Sigmoid colon (tissue), 7 donors: Measurements from ENCODE around the gene NUP214. TPM values are rescaled to one million over a fixed set of nuclear protein-coding genes. Genes with fewer than 3 reads are reported as not detected.
"Not testable (repeated sequence)": the region's sequence is repeated elsewhere in the genome, so short reads cannot be mapped to it uniquely, and the experiment has no call there.

Experiments used
- DNase-seq: peaks from one replicate; pipeline ENCODE4 v3.0.0-alpha.2; 2019
- H3K27ac ChIP-seq, 4 donors: fragments of 200-600 bp; sonication (generic); one replicate each; pipeline ENCODE4 v1.5.1; 2016 to 2019; ENCODE audit warnings: mild to moderate bottlenecking in 1 of 4
- H3K27me3 ChIP-seq, 3 donors: fragments of 200-600 bp; sonication (generic); one replicate each; pipeline ENCODE4 v1.5.1; 2019; ENCODE audit warnings: mild to moderate bottlenecking in 1 of 3
- H3K36me3 ChIP-seq, 4 donors: fragments of 200-600 bp; sonication (generic); one replicate each; pipeline ENCODE4 v1.5.1; 2016 to 2019
- H3K4me1 ChIP-seq, 4 donors: fragments of 200-600 bp; sonication (generic); one replicate each; pipeline ENCODE4 v1.5.1; 2017 to 2019
- H3K4me3 ChIP-seq, 4 donors: fragments of 200-600 bp; sonication (generic); one replicate each; pipeline ENCODE4 v1.5.1; 2017 to 2019; ENCODE audit warnings: mild to moderate bottlenecking in 2 of 4, moderate library complexity in 1 of 4
- H3K9me3 ChIP-seq, 4 donors: fragments of 200-600 bp in 3 of 4; sonication (generic) in 3 of 4; one replicate each; pipeline versions ENCODE4 v1.5.1 to v1.6.1; 2013 to 2019
- EP300 ChIP-seq, 4 donors: sonication (generic); formaldehyde crosslinking; IDR thresholded peaks; one replicate each; pipeline ENCODE4 v1.6.1; 2017; ENCODE audit warnings: antibody characterized with exemption in 4 of 4
- POLR2A ChIP-seq, 2 donors: fragments of 450-650 bp; IDR thresholded peaks; one replicate each; pipeline ENCODE4 v1.6.1; 2016; ENCODE audit warnings: antibody characterized with exemption in 2 of 2, mild to moderate bottlenecking in 2 of 2, moderate library complexity in 2 of 2
- POLR2AphosphoS5 ChIP-seq, 4 donors: sonication (generic); formaldehyde crosslinking; IDR thresholded peaks; one replicate each; pipeline ENCODE4 v1.6.1; 2017; ENCODE audit warnings: antibody characterized with exemption in 4 of 4
- WGBS, 2 donors: extraction: QIAGEN DNeasy Blood & Tissue Kit; methylation state at CpG; one replicate each; pipeline ENCODE4 v1.1.7; 2013; 5-methylcytosine and 5-hydroxymethylcytosine counted together
- intact Hi-C: fragments of 100-400 bp; cut with DNase I; formaldehyde crosslinking; loops from one replicate; pipeline ENCODE4 v1.15.1; 2023
- polyA plus RNA-seq, 3 donors: library from polyadenylated mRNA; stranded (reverse); fragments of 200-250 nt; gene quantifications; one replicate each; pipeline ENCODE4 v1.2.3, GENCODE V29; 2013
- total RNA-seq, 4 donors: library from RNA; depleted of rRNA; stranded (reverse); fragments of >200 nt; gene quantifications; one replicate each; pipeline ENCODE4 v1.1.0, GENCODE V29; 2016
- TF ChIP-seq, protein P1 (sequence below), 4 experiments: fragments of 450-650 bp in 3 of 4; fragments of 200-600 bp in 1 of 4; IDR thresholded peaks; one replicate each; pipeline ENCODE4 v1.5.1; 2016 to 2019; ENCODE audit warnings: antibody characterized with exemption in 4 of 4, mild to moderate bottlenecking in 3 of 4, moderate library complexity in 2 of 4
- donor health status: healthy with polysubstance abuse.
- donor health status: Bipolar disorder and iron deficiency.
- donor health status: healthy.

Gene NUP214
- total and polyA plus RNA-seq, 7 donors: 9.2 to 87.5 (median 28.5) TPM

DNA sequence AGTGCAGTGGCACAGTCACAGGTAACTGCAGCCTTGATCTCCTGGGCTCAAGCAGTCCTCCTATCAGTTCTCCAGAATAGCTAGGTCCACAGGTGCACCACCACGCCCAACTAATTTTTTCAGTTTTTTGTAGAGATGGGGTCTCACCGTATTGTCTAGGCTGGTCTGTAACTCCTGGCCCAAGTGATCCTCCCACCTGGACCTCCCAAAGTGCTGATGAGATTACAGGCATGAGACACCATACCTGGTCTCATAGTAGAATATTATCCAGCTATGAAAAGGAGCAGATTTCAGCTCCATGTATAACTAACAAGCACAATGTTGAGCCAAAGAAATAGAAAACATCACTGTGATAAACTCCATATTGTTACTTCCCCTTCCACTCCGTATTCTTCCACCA, 81.1 kb downstream of the NUP214 start:
- no peaks in the 10 kb centered on the region for H3K27me3 ChIP-seq
- H3K9me3 ChIP-seq: no peaks in the 10 kb centered on the region
- intact Hi-C loops: no loop called here
- no peaks in the 10 kb centered on the region for H3K4me1 ChIP-seq
- H3K4me3 ChIP-seq: no peak overlapping the region
- no peak for TF ChIP-seq POLR2AphosphoS5 (IDR thresholded peaks at IDR 0.05)
- no peak for TF ChIP-seq EP300 (IDR thresholded peaks at IDR 0.05)
- TF ChIP-seq, protein P1, sequence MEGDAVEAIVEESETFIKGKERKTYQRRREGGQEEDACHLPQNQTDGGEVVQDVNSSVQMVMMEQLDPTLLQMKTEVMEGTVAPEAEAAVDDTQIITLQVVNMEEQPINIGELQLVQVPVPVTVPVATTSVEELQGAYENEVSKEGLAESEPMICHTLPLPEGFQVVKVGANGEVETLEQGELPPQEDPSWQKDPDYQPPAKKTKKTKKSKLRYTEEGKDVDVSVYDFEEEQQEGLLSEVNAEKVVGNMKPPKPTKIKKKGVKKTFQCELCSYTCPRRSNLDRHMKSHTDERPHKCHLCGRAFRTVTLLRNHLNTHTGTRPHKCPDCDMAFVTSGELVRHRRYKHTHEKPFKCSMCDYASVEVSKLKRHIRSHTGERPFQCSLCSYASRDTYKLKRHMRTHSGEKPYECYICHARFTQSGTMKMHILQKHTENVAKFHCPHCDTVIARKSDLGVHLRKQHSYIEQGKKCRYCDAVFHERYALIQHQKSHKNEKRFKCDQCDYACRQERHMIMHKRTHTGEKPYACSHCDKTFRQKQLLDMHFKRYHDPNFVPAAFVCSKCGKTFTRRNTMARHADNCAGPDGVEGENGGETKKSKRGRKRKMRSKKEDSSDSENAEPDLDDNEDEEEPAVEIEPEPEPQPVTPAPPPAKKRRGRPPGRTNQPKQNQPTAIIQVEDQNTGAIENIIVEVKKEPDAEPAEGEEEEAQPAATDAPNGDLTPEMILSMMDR (IDR thresholded peaks at IDR 0.05): no peak
- no peak for TF ChIP-seq POLR2A (IDR thresholded peaks at IDR 0.05)
- 96 to 97% methylated on average over 3 of the region's 3 CpGs for WGBS, 2 donors
- no peak overlapping the region for H3K27ac ChIP-seq
- DNase-seq: no peak
- peaks cover 11 to 83% (median 13%) of the 10 kb centered on the region in 4 donors for H3K36me3 ChIP-seq

- H3K4me3 ChIP-seq, H3K27ac ChIP-seq, intact Hi-C loops, H3K9me3 ChIP-seq, H3K27me3 ChIP-seq, DNase-seq: not testable (repeated sequence)
- H3K36me3 ChIP-seq: peaks cover 0 to 45% (median 5%) of the 10 kb centered on the region in 4 donors
- peaks cover 0 to 26% (median 21%) of the 10 kb centered on the region in 4 donors for H3K4me1 ChIP-seq
- WGBS, 2 donors: 95 to 98% methylated on average over 4 of the region's 4 CpGs
Measured at GRCh38 chr9:131211920-131212319, 86.5 kb downstream of the NUP214 start.

- intact Hi-C loops: no loop called here
- WGBS, 2 donors: 69 to 76% methylated on average over 7 of the region's 7 CpGs
- H3K36me3 ChIP-seq: peaks cover 0 to 38% (median 3%) of the 10 kb centered on the region in 4 donors
Measured at GRCh38 chr9:131214286-131214856, 89.0 kb downstream of the NUP214 start.

GRCh38 chr9:131214876-131215275, 89.5 kb downstream of the NUP214 start:
- Histone ChIP-seq H3K27me3 (no peaks in the 10 kb centered on the region), H3K4me3 (no peak overlapping the region), H3K9me3 (peaks cover 0 to 5% (median 0%) of the 10 kb centered on the region in 4 donors), H3K36me3 (peaks cover 0 to 34% (median 3%) of the 10 kb centered on the region in 4 donors), H3K4me1 (peaks cover 0 to 43% (median 33%) of the 10 kb centered on the region in 4 donors), H3K27ac (peak overlapping the region in 3 of 4 donors; percentile 4 to 61 (median 49))
- DNase-seq: no peak
- no peak for TF ChIP-seq POLR2A (IDR thresholded peaks at IDR 0.05)
- TF ChIP-seq, protein P1 (IDR thresholded peaks at IDR 0.05): no peak
- TF ChIP-seq POLR2AphosphoS5 (IDR thresholded peaks at IDR 0.05): no peak
- TF ChIP-seq EP300 (IDR thresholded peaks at IDR 0.05): no peak
- WGBS, 2 donors: 68 to 82% methylated on average over 4 of the region's 4 CpGs
- intact Hi-C loops: no loop called here

More at GRCh38 chr9:131214286-131214856, 89.0 kb downstream of the NUP214 start:
- peaks cover 0 to 5% (median 0%) of the 10 kb centered on the region in 4 donors for H3K9me3 ChIP-seq
- TF ChIP-seq POLR2AphosphoS5 (IDR thresholded peaks at IDR 0.05) (no peak), EP300 (IDR thresholded peaks at IDR 0.05) (no peak), POLR2A (IDR thresholded peaks at IDR 0.05) (no peak)
- TF ChIP-seq, protein P1 (IDR thresholded peaks at IDR 0.05): no peak
- DNase-seq: no peak
- H3K4me1 ChIP-seq: peaks cover 0 to 43% (median 33%) of the 10 kb centered on the region in 4 donors
- no peaks in the 10 kb centered on the region for H3K27me3 ChIP-seq
- no peak overlapping the region for H3K4me3 ChIP-seq
- peak overlapping the region in 3 of 4 donors; percentile 4 to 61 (median 49) for H3K27ac ChIP-seq

DNA sequence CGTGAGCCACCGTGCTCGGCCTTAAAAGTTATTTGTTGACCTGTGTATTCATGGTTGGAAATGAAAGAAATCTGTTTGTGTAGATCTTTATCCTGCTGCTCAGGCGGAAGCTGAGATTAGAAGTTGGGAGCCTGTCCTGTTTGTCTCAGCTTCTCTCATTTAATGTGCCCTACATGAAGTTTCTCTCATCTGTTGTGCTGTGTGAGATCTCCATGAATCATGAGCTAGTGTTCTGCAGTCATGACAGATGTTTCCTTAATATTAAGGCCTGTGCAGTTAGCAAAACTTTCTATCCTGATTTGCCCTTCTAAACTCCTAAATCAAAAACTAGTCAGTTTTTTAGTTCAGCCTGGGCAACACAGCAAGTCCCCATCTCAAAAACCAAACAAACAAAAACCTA, 91.4 kb downstream of the NUP214 start:
- no peak for DNase-seq
- TF ChIP-seq, protein P1 (IDR thresholded peaks at IDR 0.05): no peak
- no peak for TF ChIP-seq POLR2AphosphoS5 (IDR thresholded peaks at IDR 0.05)
- TF ChIP-seq POLR2A (IDR thresholded peaks at IDR 0.05): no peak
- TF ChIP-seq EP300 (IDR thresholded peaks at IDR 0.05): no peak
- H3K9me3 ChIP-seq: peaks cover 0 to 3% (median 0%) of the 10 kb centered on the region in 4 donors
- no peaks in the 10 kb centered on the region for H3K27me3 ChIP-seq
- H3K27ac ChIP-seq: peak overlapping the region in 3 of 4 donors; percentile 52 to 59 (median 53)
- peaks cover 0 to 16% (median 2%) of the 10 kb centered on the region in 4 donors for H3K36me3 ChIP-seq
- no peak overlapping the region for H3K4me3 ChIP-seq
- 88 to 94% methylated on average over 4 of the region's 4 CpGs for WGBS, 2 donors
- peaks cover 0 to 43% (median 33%) of the 10 kb centered on the region in 4 donors for H3K4me1 ChIP-seq
- intact Hi-C loops: no loop called here
